PC-9 (cell line): ENCODE results near the gene DOK5. TPM values are rescaled to one million over a fixed set of nuclear protein-coding genes. Genes with fewer than 3 reads are reported as not detected.

Experiments used
- BruUV-seq: library from RNA; stranded (reverse); fragments of 400-500 nt; replicated peaks from 2 replicates; lab custom pipeline; 2021; lab: Mats Ljungman, UMichigan
- CTCF ChIA-PET: fragments of 300-600 bp; sonication (Branson Sonifier 250); formaldehyde crosslinking; loops from one replicate; lab custom pipeline; 2022; ENCODE audit warnings: antibody characterized with exemption; lab: Charles Lee
- POLR2A ChIA-PET: fragments of 300-600 bp; sonication (Branson Sonifier 250); formaldehyde crosslinking; loops from one replicate; lab custom pipeline; 2022; ENCODE audit warnings: antibody characterized with exemption; ENCODE audit not compliant: unreplicated experiment; lab: Charles Lee
- DNase-seq, 2 experiments: peaks; one replicate each; pipeline versions ENCODE4 v3.0.0 to v3.0.0-alpha.2; 2015 to 2022; ENCODE audit warnings: mixed read lengths in 1 of 2
- H2AFZ ChIP-seq: fragments of 200-600 bp; sonication (generic); 2 replicates; pipeline ENCODE4 v1.8.1; 2017; ENCODE audit warnings: antibody characterized with exemption
- H3F3A ChIP-seq: fragments of 200-600 bp; sonication (generic); 2 replicates; pipeline ENCODE4 v1.8.1; 2017; ENCODE audit warnings: antibody characterized with exemption, mild to moderate bottlenecking, low read depth; ENCODE audit not compliant: insufficient read depth
- H3K27ac ChIP-seq: fragments of 200-600 bp; sonication (generic); 2 replicates; pipeline ENCODE4 v1.6.1; 2016; ENCODE audit warnings: mixed run types
- H3K27me3 ChIP-seq: fragments of 200-600 bp; sonication (generic); 2 replicates; pipeline ENCODE4 v1.6.1; 2016; ENCODE audit warnings: low read depth, mixed run types; ENCODE audit not compliant: insufficient read depth
- H3K36me3 ChIP-seq: fragments of 200-600 bp; sonication (generic); 2 replicates; pipeline ENCODE4 v1.6.1; 2016; ENCODE audit warnings: low read depth, mixed run types
- H3K4me1 ChIP-seq: fragments of 200-600 bp; sonication (generic); replicated peaks from 2 replicates; pipeline ENCODE4 v1.6.1; 2016; ENCODE audit warnings: mixed run types; ENCODE audit not compliant: insufficient read depth
- H3K4me2 ChIP-seq: fragments of 200-600 bp; sonication (generic); 2 replicates; pipeline ENCODE4 v1.6.1; 2017; ENCODE audit warnings: mixed run types
- H3K4me3 ChIP-seq: fragments of 200-600 bp; sonication (generic); 2 replicates; pipeline ENCODE4 v1.6.1; 2016; ENCODE audit warnings: mixed run types
- H3K79me2 ChIP-seq: fragments of 200-600 bp; sonication (generic); 2 replicates; pipeline ENCODE4 v1.6.1; 2017; ENCODE audit warnings: low read depth, mixed run types
- H3K9me2 ChIP-seq: fragments of 200-600 bp; sonication (generic); 2 replicates; pipeline ENCODE4 v1.8.1; 2017; ENCODE audit warnings: mild to moderate bottlenecking; ENCODE audit not compliant: insufficient read depth
- H3K9me3 ChIP-seq: fragments of 200-600 bp; sonication (generic); 2 replicates; pipeline ENCODE4 v1.8.1; 2016; ENCODE audit warnings: low read depth; ENCODE audit not compliant: insufficient read depth
- H4K20me1 ChIP-seq: fragments of 200-600 bp; sonication (generic); 2 replicates; pipeline ENCODE4 v1.8.1; 2017; ENCODE audit not compliant: insufficient read depth
- EZH2 ChIP-seq: fragments of 200-600 bp; sonication (generic); IDR thresholded peaks from 2 replicates; pipeline ENCODE4 v1.8.0; 2017; ENCODE audit warnings: antibody characterized with exemption, low read depth
- intact Hi-C: fragments of 100-400 bp; cut with micrococcal nuclease; formaldehyde crosslinking; loops from one replicate; pipeline ENCODE4 v1.10.0; 2022; ENCODE audit not compliant: unreplicated experiment
- total RNA-seq: library from RNA; stranded (reverse); gene quantifications from 2 replicates; pipeline ENCODE4 v1.2.3, GENCODE V29; 2021
- TF ChIP-seq, protein P1 (sequence below): fragments of 200-600 bp; sonication (generic); conservative IDR thresholded peaks from 2 replicates; pipeline ENCODE4 v1.6.1; 2017; ENCODE audit warnings: mixed run types, antibody characterized with exemption, mild to moderate bottlenecking, moderate library complexity

DOK5 gene
- total RNA-seq, 1 experiment from 2014 or later, result not detected

DNA sequence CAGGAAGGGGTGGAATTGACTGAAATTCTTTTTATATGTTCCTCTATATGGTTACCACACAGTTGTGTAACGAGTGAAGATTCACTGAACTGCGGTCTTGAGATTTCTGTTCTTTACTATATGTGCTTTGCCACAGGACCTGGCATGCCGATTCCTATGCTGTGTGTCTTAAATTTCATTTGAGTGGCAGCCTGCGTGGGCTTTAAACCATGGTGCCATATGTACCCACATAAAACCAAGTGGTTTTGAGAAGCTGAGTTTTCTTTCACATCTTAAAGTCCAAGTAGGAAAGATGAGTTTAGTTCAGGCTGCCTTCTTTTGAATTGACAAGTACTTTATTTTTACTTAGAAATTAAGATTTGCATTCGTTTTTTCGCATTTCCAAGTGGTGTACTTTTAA lies 101.1 kb downstream of the DOK5 start:
- no peak for TF ChIP-seq EZH2
- TF ChIP-seq, protein P1, sequence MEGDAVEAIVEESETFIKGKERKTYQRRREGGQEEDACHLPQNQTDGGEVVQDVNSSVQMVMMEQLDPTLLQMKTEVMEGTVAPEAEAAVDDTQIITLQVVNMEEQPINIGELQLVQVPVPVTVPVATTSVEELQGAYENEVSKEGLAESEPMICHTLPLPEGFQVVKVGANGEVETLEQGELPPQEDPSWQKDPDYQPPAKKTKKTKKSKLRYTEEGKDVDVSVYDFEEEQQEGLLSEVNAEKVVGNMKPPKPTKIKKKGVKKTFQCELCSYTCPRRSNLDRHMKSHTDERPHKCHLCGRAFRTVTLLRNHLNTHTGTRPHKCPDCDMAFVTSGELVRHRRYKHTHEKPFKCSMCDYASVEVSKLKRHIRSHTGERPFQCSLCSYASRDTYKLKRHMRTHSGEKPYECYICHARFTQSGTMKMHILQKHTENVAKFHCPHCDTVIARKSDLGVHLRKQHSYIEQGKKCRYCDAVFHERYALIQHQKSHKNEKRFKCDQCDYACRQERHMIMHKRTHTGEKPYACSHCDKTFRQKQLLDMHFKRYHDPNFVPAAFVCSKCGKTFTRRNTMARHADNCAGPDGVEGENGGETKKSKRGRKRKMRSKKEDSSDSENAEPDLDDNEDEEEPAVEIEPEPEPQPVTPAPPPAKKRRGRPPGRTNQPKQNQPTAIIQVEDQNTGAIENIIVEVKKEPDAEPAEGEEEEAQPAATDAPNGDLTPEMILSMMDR, result no peak
- intact Hi-C loops, result no loop called here
- H3K79me2 ChIP-seq, result no peaks in the 10 kb centered on the region

DNA sequence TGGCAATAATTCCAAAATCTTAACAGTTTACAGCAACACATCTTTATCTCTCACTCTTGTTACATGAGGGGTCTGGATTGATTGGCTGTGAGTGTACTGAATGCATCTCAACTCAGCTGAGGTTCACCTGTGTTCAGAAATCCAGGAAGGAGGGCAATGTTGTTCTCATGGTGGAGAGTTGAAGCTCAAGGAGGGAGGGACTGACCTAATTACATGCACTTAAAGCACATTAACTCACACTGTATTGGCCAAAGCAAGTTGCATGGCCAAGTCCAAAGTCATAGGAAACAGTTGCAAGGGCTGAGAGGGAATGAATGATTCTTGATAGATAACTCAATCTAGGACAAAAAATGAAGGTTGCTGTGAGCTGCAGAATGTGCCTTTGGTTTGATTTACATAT lies 102.2 kb downstream of the DOK5 start:
- Histone ChIP-seq H3F3A (no peaks in the 10 kb centered on the region), H3K4me1 (no peaks in the 10 kb centered on the region), H3K36me3 (no peaks in the 10 kb centered on the region), H2AFZ (no peak overlapping the region), H3K4me3 (no peak overlapping the region), H4K20me1 (no peaks in the 10 kb centered on the region), H3K27me3 (peaks cover 5% of the 10 kb centered on the region; the same call in 1 of the 2 replicates), H3K27ac (no peak overlapping the region), H3K79me2 (no peaks in the 10 kb centered on the region), H3K4me2 (no peak overlapping the region), H3K9me3 (no peaks in the 10 kb centered on the region), H3K9me2 (no peaks in the 10 kb centered on the region)
- intact Hi-C loops, result no loop called here
- no TSS peak for BruUV-seq
- no peak for DNase-seq
- ChIA-PET CTCF (no interaction called here), POLR2A (no interaction called here)
- no peak for TF ChIP-seq EZH2
- TF ChIP-seq, protein P1, result no peak

More for the DNA sequence above, 101.1 kb downstream of the DOK5 start:
- peaks cover 6% of the 10 kb centered on the region; the same call in 1 of the 2 replicates for H3K27me3 ChIP-seq
- no peak for DNase-seq
- H4K20me1 ChIP-seq, result no peaks in the 10 kb centered on the region
- H3K4me2 ChIP-seq, result no peak overlapping the region
- no peak overlapping the region for H2AFZ ChIP-seq
- no peaks in the 10 kb centered on the region for H3K9me3 ChIP-seq
- no peak overlapping the region for H3K27ac ChIP-seq
- H3K4me3 ChIP-seq, result no peak overlapping the region
- H3K4me1 ChIP-seq, result no peaks in the 10 kb centered on the region
- no peaks in the 10 kb centered on the region for H3K9me2 ChIP-seq
- POLR2A ChIA-PET, result no interaction called here
- CTCF ChIA-PET, result no interaction called here
- no TSS peak for BruUV-seq
- H3K36me3 ChIP-seq, result no peaks in the 10 kb centered on the region
- no peaks in the 10 kb centered on the region for H3F3A ChIP-seq

DNA sequence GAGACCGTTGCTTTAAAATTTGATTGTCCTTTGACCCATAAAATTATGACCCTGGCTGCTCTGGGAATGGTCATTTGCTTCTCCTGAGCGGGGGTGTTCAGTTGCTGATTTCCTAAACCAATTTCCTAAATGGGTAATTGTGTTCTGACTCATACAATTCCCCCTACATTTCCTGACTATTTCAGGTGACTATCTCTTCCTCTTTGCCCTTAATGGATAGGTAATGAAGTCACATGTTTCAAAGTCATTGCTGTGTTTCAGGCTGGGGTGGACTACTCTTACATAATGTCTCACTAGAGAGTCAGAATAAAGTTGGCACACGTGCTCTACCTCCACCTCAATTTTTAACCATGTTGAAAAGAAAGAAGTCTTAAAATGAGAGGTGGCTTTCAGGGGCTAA lies 109.8 kb downstream of the DOK5 start:
- intact Hi-C loops, result no loop called here
- TF ChIP-seq EZH2, result no peak
- TF ChIP-seq, protein P1, result no peak
- Histone ChIP-seq H3K27me3 (0 out of 2 replicates have a peak, but pooled peaks cover 3% of the 10 kb centered on the region), H3F3A (no peaks in the 10 kb centered on the region), H2AFZ (no peak overlapping the region), H3K9me2 (no peaks in the 10 kb centered on the region), H3K36me3 (no peaks in the 10 kb centered on the region), H3K79me2 (no peaks in the 10 kb centered on the region), H3K4me1 (no peaks in the 10 kb centered on the region), H3K9me3 (no peaks in the 10 kb centered on the region), H3K4me3 (no peak overlapping the region), H4K20me1 (no peaks in the 10 kb centered on the region), H3K27ac (no peak overlapping the region), H3K4me2 (no peak overlapping the region)
- no TSS peak for BruUV-seq
- DNase-seq, result no peak
- ChIA-PET CTCF (no interaction called here), POLR2A (no interaction called here)
